ENCODE results near the gene SNCB.

SNCB gene

DNA sequence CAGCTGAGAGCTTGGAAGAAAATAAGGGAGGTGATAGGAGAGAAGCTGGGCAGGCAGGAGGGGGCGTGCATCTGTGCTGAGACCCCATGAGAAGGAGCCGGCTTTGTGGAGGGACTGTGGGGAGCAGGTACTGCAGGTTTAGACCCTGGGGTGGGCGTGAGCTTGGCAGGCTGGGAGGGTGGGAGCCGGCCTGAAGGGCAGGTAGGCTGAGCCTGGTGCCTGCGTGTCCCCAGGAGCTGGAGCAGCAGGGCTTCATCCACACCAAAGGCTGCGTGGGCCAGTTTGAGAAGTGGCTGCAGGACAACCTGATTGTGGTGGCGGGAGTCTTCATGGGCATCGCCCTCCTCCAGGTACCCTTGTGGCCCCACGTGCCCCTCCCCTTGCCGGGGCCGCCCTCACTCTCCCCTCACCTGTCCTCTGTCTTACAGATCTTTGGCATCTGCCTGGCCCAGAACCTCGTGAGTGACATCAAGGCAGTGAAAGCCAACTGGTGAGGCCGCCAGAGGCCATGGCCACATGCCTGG is 26.2 kb upstream of the SNCB start:
- TF ChIP-seq, protein P1, sequence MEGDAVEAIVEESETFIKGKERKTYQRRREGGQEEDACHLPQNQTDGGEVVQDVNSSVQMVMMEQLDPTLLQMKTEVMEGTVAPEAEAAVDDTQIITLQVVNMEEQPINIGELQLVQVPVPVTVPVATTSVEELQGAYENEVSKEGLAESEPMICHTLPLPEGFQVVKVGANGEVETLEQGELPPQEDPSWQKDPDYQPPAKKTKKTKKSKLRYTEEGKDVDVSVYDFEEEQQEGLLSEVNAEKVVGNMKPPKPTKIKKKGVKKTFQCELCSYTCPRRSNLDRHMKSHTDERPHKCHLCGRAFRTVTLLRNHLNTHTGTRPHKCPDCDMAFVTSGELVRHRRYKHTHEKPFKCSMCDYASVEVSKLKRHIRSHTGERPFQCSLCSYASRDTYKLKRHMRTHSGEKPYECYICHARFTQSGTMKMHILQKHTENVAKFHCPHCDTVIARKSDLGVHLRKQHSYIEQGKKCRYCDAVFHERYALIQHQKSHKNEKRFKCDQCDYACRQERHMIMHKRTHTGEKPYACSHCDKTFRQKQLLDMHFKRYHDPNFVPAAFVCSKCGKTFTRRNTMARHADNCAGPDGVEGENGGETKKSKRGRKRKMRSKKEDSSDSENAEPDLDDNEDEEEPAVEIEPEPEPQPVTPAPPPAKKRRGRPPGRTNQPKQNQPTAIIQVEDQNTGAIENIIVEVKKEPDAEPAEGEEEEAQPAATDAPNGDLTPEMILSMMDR (IDR thresholded peaks at IDR 0.05; ENCODE audit: borderline replicate concordance, insufficient read depth, low read depth, low read length), result no peak
- no peak overlapping the region for H3K4me3 ChIP-seq (ENCODE audit: low read depth, low read length)

DNA sequence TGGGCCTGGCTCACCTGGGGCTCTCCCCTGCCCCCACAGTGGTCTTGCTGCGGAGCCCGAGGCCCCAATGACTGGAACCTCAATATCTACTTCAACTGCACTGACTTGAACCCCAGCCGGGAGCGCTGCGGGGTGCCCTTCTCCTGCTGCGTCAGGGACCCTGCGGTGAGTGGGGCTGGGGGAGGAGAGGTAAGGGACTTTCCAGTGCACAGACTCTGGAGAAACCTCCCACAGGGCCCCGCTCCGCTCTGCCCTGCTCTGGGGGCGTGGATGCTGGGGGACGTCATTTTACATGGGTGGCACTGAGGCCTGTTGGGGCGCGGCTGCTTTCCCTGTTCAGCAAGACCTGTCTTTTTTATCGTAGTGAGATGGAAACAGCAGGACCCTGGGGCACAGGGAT is 24.5 kb upstream of the SNCB start:
- TF ChIP-seq, protein P1 (IDR thresholded peaks at IDR 0.05; ENCODE audit: borderline replicate concordance, insufficient read depth, low read depth, low read length), result no peak
- H3K4me3 ChIP-seq (ENCODE audit: low read depth, low read length), result no peak overlapping the region

DNA sequence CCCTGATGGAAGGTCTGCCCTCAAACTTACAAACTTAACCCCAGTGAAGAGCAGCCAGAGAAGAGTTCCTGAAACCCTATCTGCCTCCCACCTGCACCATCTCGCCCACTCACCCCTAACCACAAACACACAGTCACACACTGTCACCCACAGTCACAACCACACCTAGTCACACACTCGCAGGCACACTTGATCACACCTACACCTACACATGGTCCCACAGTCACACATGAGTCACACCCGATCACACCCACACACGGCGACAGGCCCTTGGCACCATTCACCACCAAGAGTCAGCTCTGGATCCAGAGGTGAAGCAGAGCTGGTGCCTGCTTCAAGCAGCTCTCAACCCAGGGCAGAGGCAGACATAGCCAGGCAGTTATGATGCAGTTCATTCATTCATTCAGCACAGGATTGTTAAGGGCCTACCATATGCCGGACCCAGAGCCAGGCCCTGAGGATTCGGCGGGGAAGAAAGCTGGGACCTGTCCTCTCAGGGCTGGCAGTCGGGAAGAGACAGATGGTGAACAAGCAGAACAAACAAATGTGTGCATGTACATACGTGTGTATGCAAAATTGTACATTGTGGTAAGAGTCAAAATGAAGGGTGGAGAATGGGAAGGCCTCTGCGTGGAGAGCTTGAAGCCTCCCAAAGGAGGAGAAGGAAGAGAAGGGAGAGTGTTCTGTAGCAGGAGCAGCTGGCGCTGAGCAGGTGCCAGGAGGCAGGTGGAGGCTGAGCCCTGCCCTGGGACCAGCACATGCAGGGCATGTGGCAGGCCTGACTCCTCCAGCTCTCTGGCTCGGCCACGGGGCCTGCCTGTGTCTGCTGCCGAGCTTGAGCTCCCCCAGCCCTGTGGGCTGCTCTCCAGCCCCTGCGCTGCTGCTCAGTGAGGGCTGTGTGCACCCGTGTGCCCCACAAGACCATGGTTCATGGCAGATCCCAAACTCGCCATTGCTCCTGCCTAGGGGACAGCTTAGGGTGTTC is 23.4 kb upstream of the SNCB start:
- TF ChIP-seq, protein P1 (IDR thresholded peaks at IDR 0.05; ENCODE audit: borderline replicate concordance, insufficient read depth, low read depth, low read length), result no peak
- no peak overlapping the region for H3K4me3 ChIP-seq (ENCODE audit: low read depth, low read length)

DNA sequence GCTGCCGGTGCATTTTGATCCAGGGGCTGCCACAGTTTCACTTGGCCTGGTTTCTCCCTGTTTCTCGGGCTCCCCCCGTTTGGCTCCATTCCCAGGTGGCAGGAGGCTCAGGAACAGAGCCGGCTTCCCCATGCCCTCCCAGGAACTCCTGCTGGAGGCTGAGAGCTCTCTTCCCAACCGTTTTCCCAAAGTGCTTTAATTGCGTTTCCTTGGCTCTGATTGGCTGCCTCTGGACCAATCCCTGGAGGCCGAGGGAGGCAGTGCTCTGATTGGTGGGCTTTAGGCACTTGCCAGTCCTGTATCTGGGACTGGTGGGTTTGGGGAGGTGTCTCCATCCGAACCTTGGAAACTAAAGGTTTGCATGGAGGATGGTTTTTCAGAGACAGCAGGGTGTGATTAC is 21.8 kb upstream of the SNCB start:
- TF ChIP-seq, protein P1 (IDR thresholded peaks at IDR 0.05; ENCODE audit: borderline replicate concordance, insufficient read depth, low read depth, low read length), result no peak
- no peak overlapping the region for H3K4me3 ChIP-seq (ENCODE audit: low read depth, low read length)

DNA sequence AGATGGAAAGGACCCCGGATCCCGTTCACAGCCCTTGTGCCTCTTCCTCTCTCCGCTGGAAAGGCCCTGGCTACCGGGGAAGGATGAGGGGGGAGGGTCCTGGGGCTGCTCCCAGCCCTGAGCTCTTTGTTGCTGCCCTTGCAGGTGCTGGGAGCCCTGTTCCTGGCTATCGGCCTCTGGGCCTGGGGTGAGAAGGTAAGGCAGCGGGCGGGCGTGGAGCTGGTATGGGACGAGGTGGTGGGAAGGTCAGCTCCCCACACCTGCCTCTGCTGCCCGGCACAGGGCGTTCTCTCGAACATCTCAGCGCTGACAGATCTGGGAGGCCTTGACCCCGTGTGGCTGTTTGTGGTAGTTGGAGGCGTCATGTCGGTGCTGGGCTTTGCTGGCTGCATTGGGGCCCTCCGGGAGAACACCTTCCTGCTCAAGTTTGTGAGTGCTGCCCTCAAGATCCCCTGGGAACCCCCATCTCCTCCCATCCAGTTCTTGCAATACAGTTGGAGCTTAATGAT is 21.2 kb upstream of the SNCB start:
- TF ChIP-seq, protein P1 (IDR thresholded peaks at IDR 0.05; ENCODE audit: borderline replicate concordance, insufficient read depth, low read depth, low read length), result no peak
- H3K4me3 ChIP-seq (ENCODE audit: low read depth, low read length), result no peak overlapping the region

DNA sequence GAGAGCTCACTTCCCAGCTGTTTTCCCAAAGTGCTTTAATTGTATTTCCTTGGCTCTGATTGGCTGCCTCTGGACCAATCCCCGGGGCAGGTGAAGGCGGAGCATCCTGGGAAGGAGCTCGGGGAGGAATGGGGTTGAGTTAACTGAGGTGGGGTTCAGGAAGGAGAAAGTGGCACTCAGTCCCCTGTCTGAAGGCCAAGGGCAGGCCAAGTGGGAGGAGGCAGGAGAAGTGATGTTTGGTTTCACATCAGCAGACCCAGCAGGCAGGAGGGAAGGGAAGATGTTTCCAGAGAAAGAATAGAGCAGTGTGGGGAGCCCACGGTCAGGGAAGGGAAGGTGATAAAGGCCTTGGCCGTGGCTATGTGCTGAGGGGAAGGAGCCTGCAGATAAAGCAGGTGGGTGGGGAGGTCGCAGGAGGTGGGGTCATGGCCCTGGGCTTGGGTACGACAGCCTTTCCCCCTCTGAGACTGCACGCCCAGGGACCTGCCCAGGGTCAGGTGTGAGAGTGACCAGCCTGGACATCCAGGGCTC is 20.1 kb upstream of the SNCB start:
- no peak overlapping the region for H3K4me3 ChIP-seq (ENCODE audit: low read depth, low read length)
- TF ChIP-seq, protein P1 (IDR thresholded peaks at IDR 0.05; ENCODE audit: borderline replicate concordance, insufficient read depth, low read depth, low read length), result no peak
